ENCODE data around the gene RFX1.
"Not testable (repeated sequence)": the region's sequence is repeated elsewhere in the genome, so short reads cannot be mapped to it uniquely, and the experiment has no call there.

The RFX1 gene

DNA sequence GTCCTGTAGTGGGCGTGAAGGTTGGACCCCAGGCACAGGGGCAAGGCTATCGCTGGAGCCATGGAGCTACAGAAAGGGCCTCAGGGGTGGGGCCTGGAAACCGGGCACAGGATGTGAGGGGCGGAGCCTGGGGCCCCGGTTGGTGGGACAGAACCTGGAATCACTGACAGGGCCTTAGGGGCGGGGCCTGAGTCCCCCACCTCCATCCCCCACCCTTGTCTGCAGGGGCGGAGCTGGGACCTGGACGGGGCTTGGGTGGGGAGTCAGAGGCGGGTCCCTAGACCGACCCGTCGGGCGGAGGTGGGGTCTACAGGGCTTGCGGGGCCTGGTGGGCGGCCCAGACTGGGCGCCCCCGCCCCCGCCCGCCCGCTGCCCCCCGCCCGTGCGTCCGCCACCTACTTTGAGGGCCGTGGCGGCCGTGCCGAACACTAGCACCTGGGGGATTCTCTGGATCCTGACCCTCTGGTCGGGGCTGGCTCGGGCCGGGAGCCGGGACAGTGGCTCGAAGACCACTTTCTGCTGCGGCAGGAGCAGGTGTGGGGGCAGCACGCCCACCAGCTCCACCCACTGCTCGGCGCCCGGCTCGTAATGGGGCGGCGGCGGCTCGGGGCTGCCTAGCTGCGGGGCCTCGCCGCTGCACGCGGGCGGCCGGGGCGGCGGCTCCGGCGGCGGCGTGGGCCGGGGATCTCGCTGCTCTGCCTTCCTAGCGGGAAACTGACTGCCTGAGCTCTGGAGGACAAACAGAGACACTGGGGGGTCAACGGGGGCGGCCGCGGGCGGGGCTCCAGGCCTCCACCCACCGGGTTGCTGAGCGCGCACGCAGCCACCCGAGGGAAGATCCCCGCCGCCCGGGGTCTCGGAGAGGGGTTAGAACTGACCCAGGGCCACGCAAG is 27.5 kb downstream of the RFX1 start:
- no peak for DNase-seq

DNA sequence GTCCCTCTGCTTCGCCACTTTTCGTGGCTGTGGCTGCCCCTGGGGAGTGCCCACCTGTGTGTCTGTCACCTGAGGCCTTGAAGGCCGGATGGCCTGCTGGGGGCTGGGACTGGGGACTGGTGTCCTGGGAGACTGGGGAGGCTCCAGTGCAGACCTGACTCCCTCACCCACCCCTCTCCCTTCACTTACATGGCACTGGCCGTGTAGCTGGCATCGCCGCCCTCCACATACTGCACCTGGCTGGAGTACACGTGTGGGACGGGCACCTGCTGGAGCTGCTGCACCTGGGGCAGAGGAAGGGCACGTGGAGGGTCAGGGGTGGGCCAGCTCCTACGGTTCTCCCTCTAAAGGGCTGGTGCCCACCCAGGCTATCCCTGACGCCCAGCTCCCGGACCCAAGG is 28.3 kb downstream of the RFX1 start:
- DNase-seq: no peak

DNA sequence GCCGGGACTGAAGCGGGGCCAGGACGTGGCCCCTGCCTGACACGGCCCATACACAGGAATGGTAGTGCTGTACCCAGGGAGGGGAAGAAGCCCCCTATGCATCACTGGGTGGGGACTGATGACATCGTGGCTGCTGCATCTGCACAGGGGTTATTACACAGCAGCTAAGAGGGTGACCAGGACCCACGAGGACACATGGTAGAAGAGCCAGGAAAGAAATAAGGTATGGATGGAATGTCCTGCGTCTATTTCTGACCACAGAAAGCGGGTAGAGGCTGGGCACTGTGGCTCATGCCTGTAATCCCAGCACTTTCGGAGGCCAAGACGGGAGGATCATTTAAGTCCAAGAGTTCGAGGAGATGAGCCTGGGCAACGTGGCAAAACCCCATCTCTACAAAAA is 29.7 kb downstream of the RFX1 start:
- DNase-seq: no peak

DNA sequence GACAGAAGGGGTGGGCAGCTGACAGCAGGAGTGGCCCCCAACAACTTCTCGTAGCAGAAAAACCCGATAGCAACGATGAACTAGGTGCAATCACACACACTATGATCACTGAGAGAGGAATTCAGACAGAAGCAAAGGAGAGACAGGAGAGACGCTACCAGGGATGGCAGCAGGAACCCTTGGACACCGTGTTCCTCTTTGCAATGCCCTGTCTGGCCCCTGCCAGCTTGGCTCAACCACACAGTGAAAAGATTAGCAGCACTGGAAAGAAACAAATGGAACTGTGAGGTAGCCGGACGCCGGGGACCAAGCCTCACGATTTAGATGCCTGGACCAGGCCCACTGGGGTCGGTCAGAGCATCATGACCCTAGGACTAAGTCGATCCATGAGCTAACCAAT is 30.2 kb downstream of the RFX1 start:
- no peak for DNase-seq

DNA sequence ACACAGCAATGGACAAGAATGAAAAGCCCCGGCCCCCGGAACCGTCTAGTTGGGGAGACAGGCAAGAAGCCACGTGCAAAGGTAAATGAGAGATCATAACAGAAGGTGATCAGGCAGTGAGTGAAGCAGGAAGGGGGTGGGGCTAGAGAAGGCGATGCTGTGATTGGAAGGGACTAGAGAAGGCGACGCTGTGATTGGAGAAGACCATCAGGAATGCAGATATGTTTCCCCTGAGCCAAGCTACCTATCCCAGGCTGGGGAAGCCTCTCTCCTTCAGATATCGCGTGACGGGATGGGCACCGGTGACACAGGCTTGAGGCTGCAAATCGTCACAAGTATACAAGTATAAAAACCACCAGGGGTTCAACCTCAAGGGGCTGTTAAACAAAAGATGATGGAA is 32.0 kb downstream of the RFX1 start:
- peak; percentile 39 to 51 for DNase-seq

DNA sequence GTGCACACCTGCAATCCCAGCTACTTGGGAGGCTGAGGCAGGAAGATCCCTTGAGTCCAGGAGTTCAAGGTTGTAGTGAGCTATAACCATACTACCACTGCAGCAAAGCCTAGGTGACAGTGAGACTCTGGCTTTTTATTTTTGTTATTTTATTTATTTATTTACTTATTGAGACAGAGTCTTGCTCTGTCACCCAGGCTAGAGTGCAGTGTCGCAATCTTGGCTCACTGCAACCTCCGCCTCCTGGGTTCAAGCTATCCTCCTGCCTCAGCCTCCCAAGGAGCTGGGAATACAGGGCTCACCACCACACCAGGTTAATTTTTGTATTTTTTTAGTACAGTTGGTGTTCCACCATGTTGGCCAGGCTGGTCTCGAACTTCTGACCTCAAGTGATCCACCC is 32.6 kb downstream of the RFX1 start:
- DNase-seq: not testable (repeated sequence)

DNA sequence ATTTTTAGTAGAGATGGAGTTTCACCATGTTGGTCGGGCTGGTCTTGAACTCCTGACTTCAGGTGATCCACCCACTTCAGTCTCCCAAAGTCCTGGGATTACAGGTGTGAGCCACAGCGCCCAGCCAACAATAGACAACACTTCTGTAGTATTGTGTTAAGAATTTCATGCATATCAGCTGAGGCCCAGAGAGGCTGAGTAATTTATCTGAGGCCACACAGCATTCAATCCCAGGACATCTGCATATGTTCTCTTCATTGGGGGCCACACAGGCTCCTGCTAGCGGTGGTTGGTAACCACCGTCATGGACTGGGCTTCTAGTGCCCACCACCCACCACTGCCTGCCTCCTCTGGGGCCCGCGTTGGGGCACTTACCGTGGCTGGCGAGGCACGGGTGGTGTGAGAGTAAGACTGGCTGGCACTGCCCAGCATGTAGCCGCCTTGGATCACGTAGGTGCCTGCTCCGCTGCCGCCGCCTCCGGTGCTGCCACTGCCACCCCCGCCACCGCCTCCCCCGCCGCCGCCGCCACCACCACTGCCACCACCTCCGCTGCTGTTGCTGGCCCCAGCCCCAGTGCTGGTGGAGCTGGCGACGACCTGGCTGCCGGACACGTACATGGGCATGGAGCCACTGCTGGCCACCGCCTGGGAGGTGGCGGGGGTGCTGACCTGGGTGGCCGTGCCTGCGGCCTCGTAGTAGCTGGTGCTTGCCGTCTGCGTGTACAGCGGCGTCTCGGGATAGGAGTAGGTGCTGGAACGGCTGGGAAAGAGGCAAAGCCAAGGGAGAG is 33.6 kb downstream of the RFX1 start:
- no peak for DNase-seq

DNA sequence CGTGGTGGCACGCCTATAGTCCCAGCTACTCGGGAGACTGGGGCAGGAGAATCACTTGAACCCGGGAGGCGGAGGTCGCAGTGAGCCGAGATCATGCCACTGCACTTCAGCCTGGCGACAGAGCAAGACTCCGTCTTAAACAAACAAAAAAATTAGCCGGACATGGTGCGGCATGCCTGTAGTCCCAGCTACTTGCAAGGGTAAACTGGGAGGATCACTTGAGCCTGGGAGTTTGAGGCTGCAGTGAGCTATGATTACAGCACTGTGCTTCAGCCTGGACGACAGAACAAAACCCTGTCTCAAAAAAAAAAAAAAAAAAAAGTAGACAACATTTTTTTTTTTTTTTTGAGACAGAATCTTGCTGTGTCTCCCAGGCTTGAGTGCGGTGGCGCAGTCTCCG is 34.3 kb downstream of the RFX1 start:
- DNase-seq: not testable (repeated sequence)

DNA sequence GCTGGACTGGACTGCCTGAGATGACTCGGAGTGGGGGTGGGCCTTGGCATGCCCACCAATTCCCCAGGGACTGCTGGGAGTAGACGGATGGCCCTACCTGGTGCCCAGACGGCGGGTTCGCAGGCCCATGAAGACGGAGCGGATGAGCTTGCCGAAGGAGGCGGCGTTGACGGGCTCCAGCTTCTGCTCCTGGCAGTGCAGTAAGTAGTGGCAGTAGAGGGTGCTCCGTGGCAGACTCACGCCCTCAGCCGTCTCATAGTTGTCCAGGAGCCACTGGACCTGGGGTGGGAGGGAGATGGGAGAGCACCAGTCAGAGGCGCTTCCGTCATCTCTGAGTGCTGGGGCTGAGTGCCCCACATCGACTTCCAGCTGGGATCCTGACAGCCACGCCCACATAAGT is 36.2 kb downstream of the RFX1 start:
- no peak for DNase-seq

DNA sequence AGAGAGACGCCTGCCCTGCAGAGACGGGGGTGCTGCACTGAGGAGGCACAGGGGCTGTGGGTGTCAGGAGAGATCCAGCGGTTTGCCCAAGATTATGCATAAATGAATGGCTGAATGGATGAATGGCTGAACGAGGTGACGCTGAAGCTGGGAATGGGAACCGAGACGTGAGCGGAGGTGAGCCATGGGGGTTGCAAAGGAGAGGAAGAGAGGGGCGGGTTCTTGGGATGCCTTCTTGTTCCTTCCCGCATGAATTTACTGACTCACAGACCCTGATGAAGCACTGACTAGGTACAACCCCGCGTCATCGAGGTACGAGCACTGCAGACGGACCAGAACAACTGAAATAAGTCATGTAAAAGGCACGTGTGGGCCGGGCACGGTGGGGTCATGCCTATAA is 37.1 kb downstream of the RFX1 start:
- DNase-seq: no peak

DNA sequence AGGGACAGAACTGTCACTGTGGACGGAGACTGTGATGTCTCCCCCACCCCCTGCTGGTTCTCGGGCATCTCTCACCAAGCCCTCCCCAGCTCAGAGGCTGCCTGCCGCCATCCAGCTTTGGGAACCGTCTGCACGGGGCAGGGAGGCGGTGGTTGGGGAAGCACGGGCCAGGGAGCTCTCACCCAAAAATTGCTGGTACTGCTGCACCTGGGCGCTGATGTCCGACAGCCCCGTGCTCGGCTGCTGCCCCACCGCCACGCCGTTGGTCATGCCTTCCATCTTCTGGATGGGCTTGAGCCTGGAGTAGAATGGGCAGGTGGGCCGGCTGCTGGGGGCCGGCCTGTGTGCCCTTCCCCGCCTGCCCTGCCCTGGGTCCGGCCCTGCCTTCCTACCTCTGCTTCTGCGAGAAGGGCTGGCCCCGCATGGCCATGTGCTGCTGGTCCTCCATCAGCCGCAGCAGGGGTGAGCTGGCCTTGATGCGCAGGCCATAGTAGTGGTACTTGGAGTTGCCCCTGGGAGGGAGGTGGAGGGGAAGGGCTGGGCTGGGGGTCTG is 37.7 kb downstream of the RFX1 start:
- no peak for DNase-seq

DNA sequence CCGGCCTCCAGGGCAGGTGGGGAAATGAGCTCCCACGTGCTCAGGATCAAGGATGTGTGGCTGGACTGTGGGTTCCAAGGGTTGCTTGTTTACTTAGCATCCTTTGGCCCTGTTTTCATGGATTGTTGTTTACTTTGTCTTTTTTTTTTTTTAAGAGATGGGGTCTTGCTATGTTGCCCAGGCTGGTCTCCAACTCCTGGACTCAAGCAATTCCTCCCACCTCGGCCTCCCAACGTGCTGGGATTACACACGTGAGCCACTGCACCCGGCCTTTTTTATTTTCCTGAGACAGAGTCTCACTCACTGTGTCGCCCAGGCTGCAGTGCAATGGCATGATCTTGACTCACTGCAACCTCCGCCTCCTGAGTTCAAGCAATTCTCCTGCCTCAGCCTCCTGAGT is 38.9 kb downstream of the RFX1 start:
- not testable (repeated sequence) for DNase-seq

DNA sequence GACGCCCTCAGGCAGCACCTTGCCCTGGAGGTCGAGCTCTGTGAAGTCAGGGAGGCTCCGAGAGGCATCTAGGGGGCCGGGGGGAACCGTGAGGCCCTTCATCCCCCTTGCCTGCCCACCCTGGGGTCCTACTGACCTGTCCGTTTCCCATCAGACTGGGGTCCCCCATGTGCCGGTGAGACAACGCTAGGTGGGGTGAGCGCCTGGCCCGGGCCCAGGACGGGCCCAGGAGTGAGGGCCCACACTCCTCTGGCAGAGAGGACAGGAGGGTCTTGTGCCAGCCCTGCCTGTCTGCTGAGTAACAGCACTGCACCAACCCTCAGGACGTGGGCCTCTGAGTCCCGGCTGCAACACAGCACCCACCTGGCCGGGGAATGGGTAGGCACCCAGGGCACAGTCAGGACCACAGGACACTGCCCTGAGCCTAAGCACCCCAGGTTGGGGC is 39.4 kb downstream of the RFX1 start:
- no peak for DNase-seq

DNA sequence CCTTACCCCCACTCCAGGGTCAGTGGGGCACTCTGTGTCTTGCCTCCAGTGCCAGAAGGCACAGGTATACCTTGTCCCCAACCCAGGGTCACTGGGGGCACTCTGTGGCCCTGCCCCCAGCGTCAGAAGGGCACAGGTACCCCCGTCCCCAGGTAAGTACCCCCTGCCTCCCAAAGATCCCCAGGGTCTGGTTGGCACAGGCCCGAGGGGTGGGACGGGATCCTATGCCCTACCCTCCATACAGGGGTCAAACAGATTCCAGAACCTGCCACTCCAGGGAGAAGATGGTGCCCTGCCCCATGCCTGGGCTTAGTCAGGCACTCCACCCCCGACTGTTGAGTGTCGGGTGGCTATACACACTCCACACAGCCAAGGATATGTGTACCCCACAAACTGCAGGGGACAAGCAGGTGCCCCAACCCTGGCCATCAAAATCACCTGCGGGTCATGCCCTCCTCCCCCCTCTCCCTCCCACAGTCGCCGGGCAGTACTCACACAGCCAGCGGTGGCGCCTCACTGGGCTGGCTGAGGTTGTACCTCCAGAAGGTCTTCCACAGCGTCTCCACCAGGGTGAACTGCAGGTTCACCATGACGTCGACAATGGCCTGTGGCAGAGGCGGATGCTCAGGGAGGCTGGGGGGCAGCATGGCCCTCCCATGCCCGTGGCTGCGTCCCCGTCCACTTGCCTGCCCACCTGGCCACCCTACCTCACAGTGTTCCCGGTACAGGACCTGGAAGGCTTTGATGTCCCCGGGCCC is 40.0 kb downstream of the RFX1 start:
- no peak for DNase-seq

DNA sequence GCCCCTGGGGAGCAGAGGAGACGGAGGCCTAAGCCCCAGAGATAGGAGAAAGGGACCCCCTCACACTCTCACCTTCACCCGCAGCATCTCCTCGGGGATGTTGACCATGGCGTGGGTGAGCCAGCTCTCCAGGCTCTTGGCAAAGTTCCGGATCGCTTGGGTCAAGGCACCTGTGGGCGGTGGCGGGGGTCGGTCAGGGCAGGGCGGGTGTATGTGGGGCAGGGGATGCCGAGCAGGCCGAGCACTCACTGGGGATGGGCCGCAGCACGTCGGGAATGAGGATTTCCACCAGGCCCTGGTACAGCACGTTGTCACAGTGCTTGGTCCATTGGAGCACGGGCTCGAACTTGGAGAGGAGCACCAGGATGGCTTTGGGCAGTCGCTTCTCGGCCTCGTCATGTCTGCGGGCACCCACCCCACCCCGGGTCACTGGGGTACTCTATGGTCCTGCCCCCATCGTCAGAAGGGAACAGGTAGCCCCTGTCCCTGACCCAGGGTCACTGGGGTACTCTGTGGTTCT is 40.7 kb downstream of the RFX1 start:
- no peak for DNase-seq

DNA sequence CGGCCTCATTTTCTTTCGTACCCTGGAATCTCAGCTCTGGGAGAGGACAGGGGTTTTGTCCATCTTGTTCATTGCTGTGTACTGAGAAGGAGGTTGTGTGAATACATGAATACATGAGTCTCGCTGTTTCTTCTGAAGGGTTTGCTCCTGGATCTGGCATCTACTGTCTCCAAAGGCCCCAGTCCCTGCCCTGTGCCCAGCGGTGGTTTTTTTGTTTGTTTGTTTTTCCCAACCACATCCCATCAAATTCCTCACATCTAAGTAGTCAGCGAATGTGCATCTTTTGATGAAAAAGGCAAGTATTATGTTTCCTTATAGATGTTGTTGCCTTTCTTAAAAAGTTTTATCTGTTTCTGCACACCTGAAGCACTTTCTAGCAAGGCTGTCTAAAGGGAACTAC is 41.3 kb downstream of the RFX1 start:
- no peak for DNase-seq

DNA sequence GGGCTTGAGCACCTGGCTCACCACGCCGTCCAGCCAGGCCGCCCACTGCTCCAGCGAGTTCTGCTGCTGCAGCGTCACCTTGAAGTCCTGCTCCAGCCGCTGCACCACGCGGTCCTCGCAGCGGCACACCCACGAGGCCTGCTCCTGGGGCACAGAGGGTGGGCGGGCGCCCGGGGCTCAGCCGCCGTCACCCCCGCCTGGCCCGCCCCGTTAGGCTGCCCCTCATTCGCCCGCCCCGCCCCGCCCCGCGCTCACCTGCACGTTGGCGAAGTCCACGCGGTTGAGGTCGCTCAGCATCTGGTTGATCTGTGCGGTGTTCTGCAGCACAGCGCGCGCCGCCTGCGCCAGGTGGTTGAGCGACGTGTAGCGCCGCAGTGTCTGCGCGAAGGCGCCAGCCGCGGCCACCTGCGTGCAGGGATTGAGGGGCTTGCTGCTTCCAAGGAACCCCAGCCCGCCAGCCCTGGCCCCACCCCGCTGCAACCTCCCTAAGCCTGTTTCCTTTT is 42.5 kb downstream of the RFX1 start:
- no peak for DNase-seq

DNA sequence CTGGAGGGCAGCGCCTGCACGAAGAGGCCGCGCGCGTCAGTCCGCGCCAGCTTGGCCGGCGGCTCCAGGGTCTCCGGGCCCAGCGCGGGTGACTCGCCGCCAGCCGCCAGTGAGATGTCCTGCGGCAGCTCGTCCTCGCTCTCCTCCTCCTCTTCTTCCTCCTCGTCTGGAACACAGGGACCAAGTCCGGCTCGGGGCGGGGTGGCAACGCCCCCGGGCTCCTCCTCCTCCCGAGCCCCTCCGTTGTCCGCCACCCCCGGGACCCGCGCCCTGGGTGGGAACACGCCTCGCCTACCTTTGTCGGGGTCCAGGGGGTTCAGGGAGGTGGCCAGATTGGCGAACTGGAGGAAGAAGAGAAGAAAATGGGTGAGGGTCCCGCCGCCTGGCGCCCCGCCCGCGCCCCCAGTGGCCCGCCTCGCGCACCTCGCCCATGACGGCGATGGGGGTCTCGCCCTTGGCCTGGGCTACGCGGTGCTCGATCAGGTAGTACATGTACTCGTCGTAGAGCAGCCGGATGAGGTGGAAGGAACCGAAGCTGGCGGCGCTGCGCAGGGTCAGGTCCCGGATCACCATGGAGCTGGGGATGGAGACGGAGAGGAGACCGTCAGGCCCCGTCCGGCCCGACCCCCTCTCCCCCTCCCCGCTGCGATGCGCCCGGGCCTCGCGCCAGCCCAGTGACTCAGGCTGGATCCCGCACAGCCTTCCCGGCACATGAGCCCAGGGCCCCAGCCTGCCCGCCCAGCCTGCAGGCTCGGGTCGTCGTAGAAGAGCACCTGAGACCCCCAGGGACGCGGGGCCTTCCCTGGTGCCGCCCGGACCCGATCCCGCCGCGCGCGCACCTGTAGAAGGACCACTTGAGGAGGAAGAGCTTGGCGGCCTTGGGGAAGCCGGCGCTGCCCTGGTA is 43.2 kb downstream of the RFX1 start:
- DNase-seq: no peak

DNA sequence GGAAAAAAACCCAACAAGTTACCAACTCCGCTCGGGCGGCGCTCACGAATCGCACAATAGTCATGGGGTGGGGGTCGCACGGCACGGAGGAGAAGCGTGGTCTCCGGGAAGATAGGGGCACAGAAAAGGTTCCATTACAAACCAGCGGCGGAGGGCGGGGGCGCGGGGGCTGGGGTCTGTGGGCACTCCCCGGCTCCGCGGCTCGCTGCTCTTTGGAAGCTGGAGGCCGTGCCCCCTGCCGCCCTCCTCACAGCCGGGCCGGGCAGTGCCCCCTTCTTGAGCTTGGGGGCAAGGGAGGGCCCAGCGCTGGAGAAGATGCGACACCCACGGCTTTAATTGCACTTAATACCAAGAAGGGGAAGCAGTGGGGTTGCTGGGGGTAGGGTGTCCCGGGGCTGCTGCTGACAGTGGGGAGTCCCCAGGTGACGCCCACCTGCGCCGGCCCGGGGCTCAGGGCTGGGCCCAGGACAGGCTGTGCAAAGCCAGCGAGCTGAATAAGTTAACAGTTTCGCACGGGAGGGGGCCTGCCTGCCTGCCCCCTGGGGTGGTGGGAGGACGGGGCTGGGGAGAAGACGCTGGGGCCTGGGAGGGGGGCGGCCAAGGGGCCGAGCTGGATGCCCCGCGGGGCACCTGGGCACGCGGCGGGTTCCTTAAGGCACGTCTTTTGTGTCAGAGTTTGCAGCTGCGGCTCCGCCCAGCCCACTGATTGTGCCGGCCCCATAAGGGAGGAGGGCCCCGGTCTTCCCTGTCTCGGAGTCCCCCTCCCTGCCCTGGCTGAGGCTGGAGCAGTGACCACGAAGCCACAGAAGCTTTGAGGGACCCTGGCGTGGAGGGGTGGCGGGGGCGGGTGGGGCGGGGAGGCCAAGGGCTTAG is 44.1 kb downstream of the RFX1 start:
- no peak for DNase-seq

Measured in activated CD4-positive, alpha-beta T cell treated with anti-CD3 and anti-CD28 coated beads for 4 hours (primary cell).